Caco-2 (cell line): ENCODE data around the gene PCMTD2. TPM values are rescaled to one million over a fixed set of nuclear protein-coding genes. Genes with fewer than 3 reads are reported as not detected.
A peak's percentile ranks its signal among the peaks of the same experiment; 100 is the strongest.

ENCODE experiments used
- BruUV-seq: library from RNA; stranded (reverse); fragments of 400-500 nt; replicated peaks from 2 replicates; lab custom pipeline; 2021; lab: Mats Ljungman, UMichigan
- CTCF ChIA-PET: fragments of 300-600 bp; sonication (Branson Sonifier 250); formaldehyde crosslinking; loops from one replicate; lab custom pipeline; 2022; ENCODE audit warnings: antibody characterized with exemption; lab: Charles Lee
- POLR2A ChIA-PET: fragments of 300-600 bp; sonication (Branson Sonifier 250); formaldehyde crosslinking; loops from one replicate; lab custom pipeline; 2022; ENCODE audit warnings: antibody characterized with exemption; lab: Charles Lee
- DNase-seq, 2 experiments: peaks; one replicate each; pipeline versions ENCODE4 v3.0.0 to v3.0.0-alpha.2; 2020 to 2022
- H3K27me3 ChIP-seq: replicated peaks from 2 replicates; pipeline ENCODE4 v1.6.0; 2011; ENCODE audit warnings: low read length; ENCODE audit not compliant: control insufficient read depth, insufficient read depth
- H3K36me3 ChIP-seq: 2 replicates; pipeline ENCODE4 v1.5.1; 2011; ENCODE audit warnings: low read length; ENCODE audit not compliant: control insufficient read depth, insufficient read depth
- H3K4me1 ChIP-seq: fragments of 250-450 bp; sonication (Bioruptor Pico); 2 replicates; pipeline ENCODE4 v1.5.1; 2020; ENCODE audit warnings: mild to moderate bottlenecking
- H3K4me3 ChIP-seq: 2 replicates; pipeline ENCODE4 v1.5.1; 2011; ENCODE audit warnings: low read depth, mild to moderate bottlenecking, control low read depth, low read length
- H3K9me3 ChIP-seq: fragments of 250-450 bp; sonication (Bioruptor Pico); 2 replicates; pipeline ENCODE4 v1.5.1; 2020; ENCODE audit warnings: mild to moderate bottlenecking, moderate library complexity
- H3K27ac Mint-ChIP-seq: one replicate; pipeline ENCODE4 v1.8.0; 2022; ENCODE audit warnings: mixed read lengths; ENCODE audit not compliant: unreplicated experiment
- H3K27me3 Mint-ChIP-seq: one replicate; pipeline ENCODE4 v1.8.0; 2022; ENCODE audit warnings: mixed read lengths; ENCODE audit not compliant: insufficient read depth, unreplicated experiment
- H3K36me3 Mint-ChIP-seq: one replicate; pipeline ENCODE4 v1.8.0; 2022; ENCODE audit warnings: mild to moderate bottlenecking, mixed read lengths; ENCODE audit not compliant: insufficient read depth, unreplicated experiment
- H3K4me1 Mint-ChIP-seq: one replicate; pipeline ENCODE4 v1.8.0; 2022; ENCODE audit warnings: low read depth, mixed read lengths; ENCODE audit not compliant: unreplicated experiment
- H3K4me3 Mint-ChIP-seq: one replicate; pipeline ENCODE4 v1.8.0; 2022; ENCODE audit warnings: mild to moderate bottlenecking, moderate library complexity, mixed read lengths; ENCODE audit not compliant: unreplicated experiment
- H3K9me3 Mint-ChIP-seq: one replicate; pipeline ENCODE4 v1.8.0; 2022; ENCODE audit warnings: mixed read lengths; ENCODE audit not compliant: unreplicated experiment
- intact Hi-C: fragments of 100-400 bp; cut with micrococcal nuclease; formaldehyde crosslinking; loops from one replicate; pipeline ENCODE4 v1.10.0; 2022; ENCODE audit not compliant: unreplicated experiment
- total RNA-seq: library from RNA; stranded (reverse); gene quantifications from 2 replicates; pipeline ENCODE4 v1.2.3, GENCODE V29; 2022
- TF ChIP-seq, protein P1 (sequence below), 2 experiments: fragments of 200-600 bp in 1 of 2; IDR thresholded peaks; 1 replicate in 1 of 2; 2 replicates in 1 of 2; pipeline versions ENCODE4 v1.5.1 to v1.8.0; 2011 to 2022; ENCODE audit warnings: antibody characterized with exemption in 1 of 2, control low read depth in 1 of 2, inconsistent platforms in 1 of 2, low read depth in 1 of 2, low read length in 1 of 2, mild to moderate bottlenecking in 1 of 2, moderate library complexity in 1 of 2; ENCODE audit not compliant: insufficient read depth in 1 of 2, severe bottlenecking in 1 of 2, unreplicated experiment in 1 of 2

PCMTD2 gene
- total RNA-seq, 1 experiment from 2014 or later: 101 TPM

DNA sequence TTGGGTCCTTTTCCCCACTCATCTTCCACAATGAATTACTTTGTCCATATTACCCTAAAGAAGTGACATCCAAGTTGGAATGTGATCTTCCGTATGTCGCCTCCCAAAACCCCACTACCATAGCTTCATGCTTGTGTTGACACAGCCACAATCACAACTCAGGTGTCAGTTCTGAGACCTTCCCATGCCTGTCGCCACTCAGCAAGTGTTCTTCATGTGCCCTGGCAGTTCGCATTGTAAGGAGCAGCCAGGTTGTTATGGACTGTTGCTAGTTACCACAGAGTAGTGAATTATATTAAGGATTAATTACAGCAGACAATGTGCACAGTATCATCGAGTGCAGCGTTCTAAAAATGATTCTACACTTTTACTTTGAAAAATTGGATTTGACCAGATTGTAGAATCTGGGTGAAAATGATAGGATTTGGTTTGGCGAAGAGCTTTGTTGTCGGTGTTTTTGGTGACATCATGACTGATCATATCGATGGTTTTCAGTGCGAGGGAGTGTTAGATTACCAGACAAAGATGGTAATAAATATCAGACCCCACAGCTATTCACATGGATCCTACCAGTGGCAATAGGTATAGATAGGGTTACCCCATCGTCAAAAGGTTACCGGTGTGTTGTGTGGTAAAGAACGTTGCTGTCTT lies 1.7 kb downstream of the PCMTD2 start:
- Mint-ChIP-seq H3K36me3 (peaks cover 28% of the 10 kb centered on the region), H3K4me1 (peaks cover 10% of the 10 kb centered on the region), H3K27me3 (no peaks in the 10 kb centered on the region), H3K27ac (peak overlapping the region; percentile 91), H3K4me3 (peak overlapping the region; percentile 95), H3K9me3 (no peaks in the 10 kb centered on the region)
- Histone ChIP-seq H3K9me3 (no peaks in the 10 kb centered on the region), H3K27me3 (no peaks in the 10 kb centered on the region), H3K36me3 (peaks cover 3% of the 10 kb centered on the region), H3K4me3 (no peak overlapping the region), H3K4me1 (peaks cover 6% of the 10 kb centered on the region; the same call in 1 of the 2 replicates)
- TF ChIP-seq, protein P1, sequence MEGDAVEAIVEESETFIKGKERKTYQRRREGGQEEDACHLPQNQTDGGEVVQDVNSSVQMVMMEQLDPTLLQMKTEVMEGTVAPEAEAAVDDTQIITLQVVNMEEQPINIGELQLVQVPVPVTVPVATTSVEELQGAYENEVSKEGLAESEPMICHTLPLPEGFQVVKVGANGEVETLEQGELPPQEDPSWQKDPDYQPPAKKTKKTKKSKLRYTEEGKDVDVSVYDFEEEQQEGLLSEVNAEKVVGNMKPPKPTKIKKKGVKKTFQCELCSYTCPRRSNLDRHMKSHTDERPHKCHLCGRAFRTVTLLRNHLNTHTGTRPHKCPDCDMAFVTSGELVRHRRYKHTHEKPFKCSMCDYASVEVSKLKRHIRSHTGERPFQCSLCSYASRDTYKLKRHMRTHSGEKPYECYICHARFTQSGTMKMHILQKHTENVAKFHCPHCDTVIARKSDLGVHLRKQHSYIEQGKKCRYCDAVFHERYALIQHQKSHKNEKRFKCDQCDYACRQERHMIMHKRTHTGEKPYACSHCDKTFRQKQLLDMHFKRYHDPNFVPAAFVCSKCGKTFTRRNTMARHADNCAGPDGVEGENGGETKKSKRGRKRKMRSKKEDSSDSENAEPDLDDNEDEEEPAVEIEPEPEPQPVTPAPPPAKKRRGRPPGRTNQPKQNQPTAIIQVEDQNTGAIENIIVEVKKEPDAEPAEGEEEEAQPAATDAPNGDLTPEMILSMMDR (IDR thresholded peaks at IDR 0.05; ENCODE audit: insufficient read depth in 1 of 2, low read depth in 1 of 2, low read length in 1 of 2, severe bottlenecking in 1 of 2, unreplicated experiment in 1 of 2): no peak
- no TSS peak for BruUV-seq
- intact Hi-C loops: no loop called here
- DNase-seq: no peak
- ChIA-PET POLR2A (no interaction called here), CTCF (interaction anchor here (0.6 to 1.2 kb wide), 2 partner anchors 29 to 1415 kb away, joined by 3 to 4 read pairs; no protein-coding TSS in a partner anchor)

DNA sequence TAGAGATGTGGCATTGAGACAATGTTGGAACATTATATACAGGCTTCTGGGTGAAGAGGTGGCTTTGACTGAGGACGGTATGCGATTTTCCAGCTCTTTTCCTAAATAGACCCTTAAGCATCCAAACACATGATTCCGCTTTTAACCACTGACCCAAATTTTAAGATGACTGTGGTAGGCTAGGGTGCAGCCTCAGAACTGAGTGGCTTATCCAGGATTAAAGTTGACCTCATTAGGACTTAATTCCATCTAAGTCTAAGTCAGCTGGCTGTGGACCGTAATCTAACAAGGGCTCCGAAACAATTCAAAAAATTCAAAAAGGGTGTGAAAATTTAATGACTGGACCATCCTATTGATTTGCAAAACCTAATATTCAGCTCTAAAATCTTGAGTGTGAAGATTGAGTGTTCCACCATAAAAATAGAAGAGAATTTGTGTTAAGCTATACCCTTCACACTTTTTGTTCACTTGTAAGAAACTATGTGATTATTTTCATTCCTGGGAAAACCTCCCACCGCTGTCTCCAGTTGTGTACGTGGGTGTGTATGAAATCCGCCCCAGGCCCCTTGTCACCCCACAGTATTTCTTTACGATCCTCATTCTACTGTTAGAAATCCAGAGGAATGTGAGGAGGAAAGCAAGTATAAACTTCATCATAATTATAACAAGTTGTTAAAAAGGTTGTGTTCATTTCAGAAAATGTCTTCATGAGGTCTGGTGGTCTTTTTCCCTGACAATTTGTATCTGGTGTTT lies 2.7 kb downstream of the PCMTD2 start:
- Histone ChIP-seq H3K27me3 (no peaks in the 10 kb centered on the region), H3K4me1 (peaks cover 6% of the 10 kb centered on the region; the same call in 1 of the 2 replicates), H3K36me3 (peaks cover 3% of the 10 kb centered on the region), H3K4me3 (no peak overlapping the region), H3K9me3 (no peaks in the 10 kb centered on the region)
- intact Hi-C loops: no loop called here
- Mint-ChIP-seq H3K27ac (no peak overlapping the region), H3K27me3 (no peaks in the 10 kb centered on the region), H3K4me1 (peaks cover 10% of the 10 kb centered on the region), H3K36me3 (peaks cover 28% of the 10 kb centered on the region), H3K4me3 (no peak overlapping the region), H3K9me3 (no peaks in the 10 kb centered on the region)
- TF ChIP-seq, protein P1 (IDR thresholded peaks at IDR 0.05; ENCODE audit: insufficient read depth in 1 of 2, low read depth in 1 of 2, low read length in 1 of 2, severe bottlenecking in 1 of 2, unreplicated experiment in 1 of 2): no peak
- ChIA-PET POLR2A (no interaction called here), CTCF (no interaction called here)
- no TSS peak for BruUV-seq
- no peak for DNase-seq

- intact Hi-C loops: no loop called here
- no peak for DNase-seq
- Histone ChIP-seq H3K27me3 (no peaks in the 10 kb centered on the region), H3K9me3 (no peaks in the 10 kb centered on the region), H3K4me3 (no peak overlapping the region), H3K4me1 (no peaks in the 10 kb centered on the region), H3K36me3 (peaks cover 3% of the 10 kb centered on the region)
- BruUV-seq: no TSS peak
- POLR2A ChIA-PET: no interaction called here
- CTCF ChIA-PET: no interaction called here
- Mint-ChIP-seq H3K4me1 (no peaks in the 10 kb centered on the region), H3K36me3 (peaks cover 26% of the 10 kb centered on the region), H3K9me3 (no peaks in the 10 kb centered on the region), H3K27me3 (no peaks in the 10 kb centered on the region), H3K27ac (no peak overlapping the region), H3K4me3 (no peak overlapping the region)
- TF ChIP-seq, protein P1 (IDR thresholded peaks at IDR 0.05; ENCODE audit: insufficient read depth in 1 of 2, low read depth in 1 of 2, low read length in 1 of 2, severe bottlenecking in 1 of 2, unreplicated experiment in 1 of 2): no peak
Measured at GRCh38 chr20:64260239-64260638, 4.7 kb downstream of the PCMTD2 start.
